NCI-H1105 (cell line): ENCODE data around the gene SEC24A.
"Not testable (repeated sequence)": the region's sequence is repeated elsewhere in the genome, so short reads cannot be mapped to it uniquely, and the experiment has no call there.

Source experiments
- DNase-seq: peaks from one replicate; lab custom pipeline; 2025; lab: John Stamatoyannopoulos, UW

The SEC24A gene

GRCh38 chr5:134648425-134649162, at the start of gene SEC24A:
Gene SEC24A (plus strand): TSS chr5:134648785. CDS start chr5:134649077, 292 bp downstream.
- peak; percentile 56 for DNase-seq

DNA sequence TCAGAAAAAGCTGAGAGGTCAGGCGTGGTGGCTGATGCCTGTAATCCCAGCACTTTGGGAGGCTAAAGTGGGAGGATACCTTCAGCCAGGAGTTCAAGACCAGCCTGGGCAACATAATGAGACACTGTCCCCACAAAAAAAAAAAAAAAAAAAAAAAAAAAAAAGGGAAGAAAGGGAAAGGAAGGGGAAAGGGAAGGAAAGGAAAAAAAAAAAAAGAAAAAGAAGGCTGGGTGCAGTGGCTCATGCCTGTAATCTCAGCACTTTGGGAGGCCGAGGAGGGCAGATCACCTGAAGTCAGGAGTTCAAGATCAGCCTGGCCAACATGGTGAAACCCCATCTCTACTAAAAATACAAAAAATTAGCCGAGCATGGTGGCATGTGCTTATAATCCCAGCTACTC, 48.8 kb upstream of the SEC24A start:
- DNase-seq = not testable (repeated sequence)

DNA sequence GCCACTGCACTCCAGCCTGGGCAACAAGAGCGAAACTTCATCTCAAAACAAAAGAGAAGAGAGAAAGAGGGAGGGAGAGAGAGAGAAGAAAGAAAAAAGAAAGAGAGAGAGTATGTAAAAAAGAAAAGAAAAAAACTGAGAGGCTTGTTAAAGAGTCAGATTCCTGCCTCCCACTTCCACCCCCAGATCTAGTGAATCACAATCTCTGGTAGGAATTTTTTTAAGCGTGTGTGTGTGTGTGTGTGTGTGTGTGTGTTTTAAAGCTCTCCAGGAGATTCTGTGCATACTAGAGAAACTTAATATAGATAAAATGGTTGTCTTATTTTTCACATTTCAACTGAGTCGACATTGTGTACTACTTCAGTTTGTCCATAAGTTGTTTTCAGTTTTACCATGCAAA, 48.0 kb upstream of the SEC24A start:
- DNase-seq = no peak

GRCh38 chr5:134603059-134603458, 45.5 kb upstream of the SEC24A start:
- no peak for DNase-seq

DNA sequence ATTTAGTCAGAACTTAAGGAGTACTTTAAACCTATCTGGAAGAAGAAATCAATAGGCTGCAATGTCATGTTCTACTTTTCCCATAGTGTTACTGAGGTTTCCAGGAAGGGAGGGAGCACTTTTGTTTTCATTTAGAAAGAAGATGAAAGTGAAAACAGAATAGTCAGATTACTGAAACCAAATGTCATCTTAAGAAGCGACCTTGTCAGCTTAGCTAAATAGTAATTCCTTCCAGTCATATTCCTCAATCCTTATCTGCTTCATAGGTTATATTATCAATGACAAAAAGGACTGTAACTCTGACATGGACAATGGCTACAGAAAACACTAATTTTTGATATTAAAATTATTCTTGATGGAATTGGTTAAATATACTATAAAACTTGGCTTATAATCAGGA, 43.7 kb upstream of the SEC24A start:
- DNase-seq = no peak

- no peak for DNase-seq
These were observed 41.9 kb upstream of the SEC24A start for GRCh38 chr5:134606726-134607125.

DNA sequence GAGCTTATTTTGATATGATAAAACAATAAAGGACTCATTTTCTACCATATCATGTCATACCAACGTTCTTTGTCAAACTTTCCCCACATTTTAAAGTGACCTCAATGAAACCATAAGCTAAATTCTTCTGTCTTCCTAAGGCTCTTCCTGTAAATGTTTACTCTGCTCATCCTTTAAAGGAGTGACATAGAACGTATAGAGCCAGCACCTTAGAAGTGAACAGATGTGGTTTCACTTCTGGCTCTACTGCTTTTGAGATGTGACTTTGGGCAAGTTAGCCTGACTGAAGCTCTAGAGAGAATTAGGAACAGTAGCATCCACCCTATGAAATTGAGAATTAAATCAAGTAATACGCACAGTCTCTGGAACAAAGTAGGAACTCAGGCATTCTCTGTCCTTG, 40.0 kb upstream of the SEC24A start:
- no peak for DNase-seq

DNA sequence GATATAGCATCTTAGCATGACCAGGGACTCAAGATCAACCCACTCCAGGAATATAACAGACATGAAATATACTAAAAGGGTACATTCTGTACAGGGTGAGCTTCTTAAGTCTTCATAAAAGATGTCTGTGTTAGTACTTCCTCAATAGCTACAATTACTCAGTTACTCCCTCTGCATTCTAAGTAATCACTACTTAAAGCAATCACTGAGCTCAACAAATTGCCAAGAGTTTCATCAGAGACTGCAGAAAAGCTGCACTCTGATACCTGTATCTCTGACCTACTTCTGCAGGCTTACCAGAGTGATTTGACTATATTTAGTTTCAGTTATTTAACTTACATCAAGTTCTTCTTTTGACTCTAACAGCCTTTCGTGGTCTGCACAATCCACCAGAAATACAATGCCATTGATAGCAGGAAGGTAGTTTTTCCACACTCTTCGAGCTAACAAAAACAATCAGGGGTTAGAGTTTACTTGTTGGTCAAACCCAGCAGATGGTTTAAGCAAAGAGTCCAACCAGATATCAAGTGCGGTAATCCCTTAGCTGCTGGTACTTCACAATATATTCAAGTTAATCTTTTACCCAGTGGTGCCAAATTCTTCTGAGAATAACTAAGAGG, 39.2 kb upstream of the SEC24A start:
- DNase-seq = no peak

GRCh38 chr5:134610725-134611124, 37.9 kb upstream of the SEC24A start:
- no peak for DNase-seq

- no peak for DNase-seq
These were observed 37.1 kb upstream of the SEC24A start for GRCh38 chr5:134611515-134611914.

GRCh38 chr5:134614450-134615085, 34.0 kb upstream of the SEC24A start:
- DNase-seq = no peak

- DNase-seq = no peak
These were observed 28.0 kb upstream of the SEC24A start for GRCh38 chr5:134620634-134621033.

DNA sequence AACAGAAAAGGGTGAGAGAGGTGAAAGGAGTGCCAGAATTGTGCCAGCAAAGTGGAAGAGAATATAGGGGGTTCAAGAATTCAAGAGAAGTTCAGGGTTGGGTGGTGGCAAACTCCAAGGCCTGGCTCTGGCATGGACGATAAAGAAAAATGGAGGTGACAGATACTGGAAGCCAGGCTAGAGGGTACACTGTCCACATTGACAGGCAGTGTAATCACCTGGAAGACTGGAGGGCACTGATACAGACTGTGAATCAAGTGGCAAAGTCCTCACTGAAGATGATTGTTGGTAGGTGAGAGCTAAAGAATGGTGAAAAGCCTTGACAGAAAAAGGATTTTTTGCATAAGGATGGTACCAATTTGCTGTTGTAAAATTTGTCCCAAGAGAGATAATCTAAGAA, 23.0 kb upstream of the SEC24A start:
- no peak for DNase-seq

DNA sequence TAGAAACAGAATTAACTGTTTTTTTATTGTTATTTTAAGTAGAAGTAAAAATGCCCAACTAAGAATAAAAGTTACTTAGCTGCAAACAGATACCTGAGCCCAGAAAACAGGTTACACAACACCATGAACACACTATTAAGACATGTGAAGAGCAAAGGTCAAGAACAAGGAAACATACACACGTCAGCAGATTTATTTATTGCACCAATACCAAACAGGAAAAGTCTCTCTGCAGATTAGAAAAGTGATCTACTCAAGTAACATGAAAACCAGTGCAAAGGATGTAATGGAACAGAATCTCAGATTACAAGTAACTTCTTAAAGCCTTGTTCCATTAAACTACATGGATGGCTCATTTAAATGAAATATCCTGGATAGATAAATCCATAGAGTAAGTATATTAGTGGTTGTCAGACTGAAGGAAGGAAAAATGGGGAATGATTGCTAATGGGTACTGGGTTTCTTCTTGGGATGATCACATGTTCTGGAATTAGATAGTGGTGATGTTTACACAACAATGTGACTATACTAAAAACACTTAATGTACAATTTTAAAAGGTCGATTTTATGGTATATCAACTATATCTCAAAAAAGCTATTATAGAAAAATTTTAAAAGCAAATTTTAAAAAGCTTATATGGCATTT, 22.1 kb upstream of the SEC24A start:
- no peak for DNase-seq

DNA sequence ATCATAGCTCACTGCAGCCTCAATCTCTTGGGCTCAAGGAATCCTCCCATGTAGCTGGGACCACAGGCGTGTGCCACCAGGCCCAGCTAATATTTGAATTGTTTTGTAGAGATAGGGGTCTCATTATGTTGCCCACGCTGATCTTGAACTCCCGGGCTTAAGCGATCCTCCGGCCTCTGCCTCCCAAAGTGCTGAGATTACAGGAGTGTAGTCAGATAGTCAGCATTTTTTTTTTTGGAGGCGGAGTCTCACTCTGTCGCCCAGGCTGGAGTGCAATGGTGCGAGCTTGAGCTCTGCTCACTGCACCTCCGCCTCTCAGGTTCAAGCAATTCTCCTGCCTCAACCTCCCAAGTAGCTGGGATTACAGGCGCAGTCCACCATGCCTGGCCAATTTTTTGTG, 14.4 kb upstream of the SEC24A start:
- no peak for DNase-seq

DNA sequence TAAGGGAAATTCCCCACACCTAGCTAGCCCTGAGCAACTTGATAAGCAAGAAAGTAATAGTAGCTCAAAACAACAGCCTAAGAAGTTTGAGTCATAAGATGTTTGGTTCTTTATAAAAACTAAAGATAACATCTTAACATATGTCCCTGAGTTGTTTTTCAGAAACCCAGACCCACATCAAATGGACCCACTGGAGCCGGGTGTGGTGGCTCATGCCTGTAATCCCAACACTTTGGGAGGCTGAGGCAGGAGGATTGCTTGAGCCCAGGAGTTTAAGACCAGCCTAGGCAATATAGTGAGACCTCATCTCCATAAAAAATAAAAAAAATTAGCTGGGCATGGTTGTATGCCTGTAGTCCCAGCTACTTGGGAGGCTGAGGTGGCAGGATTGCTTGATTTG, 13.2 kb upstream of the SEC24A start:
- DNase-seq = not testable (repeated sequence)

DNA sequence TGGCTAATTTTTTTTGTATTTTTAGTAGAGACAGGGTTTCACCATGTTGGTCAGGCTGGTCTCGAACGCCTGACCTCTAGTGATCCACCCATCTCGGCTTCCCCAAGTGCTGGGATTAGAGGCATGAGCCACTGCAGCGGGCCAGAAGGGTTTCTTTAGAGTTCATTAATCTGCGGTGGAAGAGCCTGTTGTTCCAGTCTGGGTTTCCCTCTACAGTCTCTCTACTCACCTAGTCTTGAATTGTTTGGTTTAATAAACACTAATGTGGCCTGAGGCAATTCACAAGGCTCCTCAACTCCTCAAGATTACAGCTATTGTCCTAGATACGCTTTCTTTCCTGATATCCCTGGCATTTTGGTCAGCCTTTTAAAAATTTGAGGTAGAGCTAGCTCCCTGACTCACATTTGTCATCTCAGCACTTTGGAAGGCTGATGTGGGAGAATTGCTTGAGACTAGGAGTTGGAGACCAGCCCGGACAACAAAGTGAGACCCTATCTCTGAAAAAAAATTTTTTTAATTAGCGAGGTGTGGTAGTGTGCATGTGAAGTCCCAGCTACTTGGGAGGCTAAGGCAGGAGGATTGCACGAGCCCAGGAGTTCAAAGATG, 11.4 kb upstream of the SEC24A start:
- DNase-seq = no peak

DNA sequence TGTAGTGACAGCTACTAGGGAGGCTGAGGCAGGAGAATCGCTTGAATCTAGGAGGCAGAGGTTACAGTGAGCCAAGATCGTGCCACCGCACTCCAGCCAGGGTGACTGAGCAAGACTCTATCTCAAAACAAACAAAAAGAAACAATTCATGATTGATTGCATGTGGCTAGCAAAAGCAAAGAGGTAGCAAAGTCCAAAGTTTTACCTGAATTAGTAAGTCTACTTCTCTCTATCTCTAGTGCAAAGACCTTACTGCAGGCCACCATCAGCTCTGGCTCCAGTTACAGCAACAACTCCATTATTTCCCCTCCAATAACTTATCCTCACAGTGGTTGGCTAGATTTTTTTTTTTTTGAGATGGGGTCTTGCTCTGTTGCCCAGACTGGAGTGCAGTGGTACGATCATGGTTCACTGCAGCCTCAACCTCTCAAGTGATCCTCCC, 9.8 kb upstream of the SEC24A start:
- DNase-seq = no peak

DNA sequence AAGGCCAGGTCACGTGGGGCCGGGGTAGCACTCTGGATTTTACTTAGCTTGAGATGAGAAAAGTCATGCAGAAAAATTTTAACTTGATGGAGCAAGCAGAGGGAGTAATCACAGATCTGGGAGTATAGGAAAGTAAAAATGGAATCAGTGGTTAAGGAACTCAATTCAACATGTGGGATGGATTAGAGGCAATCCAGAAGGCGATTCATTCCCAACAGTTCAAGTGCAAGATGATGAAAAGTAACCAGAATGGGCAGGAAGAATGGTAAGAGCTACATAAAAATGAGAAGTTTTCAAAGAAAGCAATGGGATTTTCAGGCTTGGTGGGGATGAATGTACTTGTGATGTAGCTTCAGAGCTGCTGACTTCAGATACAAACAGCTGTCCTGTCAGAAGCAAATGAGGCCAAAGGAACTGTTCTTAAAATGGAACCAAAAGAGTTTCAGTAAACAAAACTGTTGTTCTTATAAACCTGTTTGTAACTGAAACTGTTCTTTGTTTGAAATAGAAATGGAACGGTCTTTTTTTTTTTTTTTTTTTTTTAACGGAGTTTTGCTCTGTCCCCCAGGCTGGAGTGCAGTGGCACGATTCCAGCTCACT, 5.6 kb upstream of the SEC24A start:
- DNase-seq = no peak

GRCh38 chr5:134647750-134648424, 698 bp upstream of the SEC24A start:
- DNase-seq = no peak

DNA sequence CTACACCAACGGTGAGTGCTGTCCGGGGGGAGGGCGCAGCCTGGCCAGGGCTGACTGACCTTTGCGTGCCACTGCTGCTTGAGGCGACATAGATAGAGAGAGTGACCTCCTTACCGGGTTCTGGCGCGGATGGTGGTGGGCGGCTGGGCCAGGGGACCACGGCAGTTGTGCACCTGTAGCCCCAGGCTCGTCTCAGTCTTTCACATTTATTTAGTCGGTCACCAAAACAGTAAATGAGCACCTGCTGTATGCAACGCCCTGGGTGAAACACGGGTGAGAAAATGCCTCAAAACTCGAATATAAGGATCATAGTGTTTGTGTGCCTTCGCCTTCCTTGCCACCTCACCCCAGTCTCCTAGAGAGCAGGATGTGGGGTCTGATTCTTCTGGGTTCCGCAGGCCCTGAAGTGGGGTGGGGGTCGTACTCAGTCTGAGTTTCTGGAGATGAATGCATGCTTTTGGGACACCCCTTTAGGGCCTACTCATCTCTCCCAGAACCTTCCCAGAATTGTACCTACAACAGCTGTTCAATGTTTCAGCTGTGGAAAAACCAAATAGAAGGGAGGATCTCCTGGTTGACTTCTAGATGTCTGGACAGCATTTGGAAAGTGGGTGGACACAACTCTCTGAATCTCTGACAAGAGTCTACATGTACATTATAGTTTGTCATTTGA, 714 bp downstream of the SEC24A start:
- no peak for DNase-seq
